Mesenchymal stem cell (in vitro differentiated cells and primary cell): Measurements from ENCODE around the gene FZD7.
A peak's percentile ranks its signal among the peaks of the same experiment; 100 is the strongest.

Experiments used
- DNase-seq: peaks from one replicate; pipeline ENCODE4 v3.0.0-alpha.2; 2013
- H2AFZ ChIP-seq: one replicate; pipeline ENCODE4 v1.6.1; 2013; ENCODE audit warnings: low read depth, mild to moderate bottlenecking, control low read depth, inconsistent platforms, low read length, moderate library complexity
- H2AK5ac ChIP-seq: 2 replicates; pipeline ENCODE4 v1.6.1; 2013; ENCODE audit warnings: low read length, moderate library complexity, mild to moderate bottlenecking, inconsistent platforms; ENCODE audit not compliant: severe bottlenecking
- H2BK120ac ChIP-seq: one replicate; pipeline ENCODE4 v1.6.1; 2013; ENCODE audit warnings: low read depth, mild to moderate bottlenecking, inconsistent platforms, low read length, moderate library complexity
- H2BK12ac ChIP-seq, 2 experiments: one replicate each; pipeline ENCODE4 v1.6.1; 2013; ENCODE audit warnings: inconsistent platforms in 2 of 2, low read length in 2 of 2, mild to moderate bottlenecking in 2 of 2, moderate library complexity in 2 of 2, control low read depth in 1 of 2
- H2BK15ac ChIP-seq: one replicate; pipeline ENCODE4 v1.6.1; 2013; ENCODE audit warnings: mild to moderate bottlenecking, low read depth, inconsistent platforms; ENCODE audit not compliant: poor library complexity, severe bottlenecking
- H2BK5ac ChIP-seq: 2 replicates; pipeline ENCODE4 v1.6.1; 2013; ENCODE audit warnings: low read depth, mild to moderate bottlenecking, low read length, control low read depth, inconsistent platforms; ENCODE audit not compliant: poor library complexity, severe bottlenecking
- H3K14ac ChIP-seq, 2 experiments: one replicate each; pipeline ENCODE4 v1.6.1; 2013; ENCODE audit warnings: inconsistent platforms in 2 of 2, low read length in 2 of 2, control low read depth in 1 of 2, mild to moderate bottlenecking in 1 of 2, moderate library complexity in 1 of 2
- H3K18ac ChIP-seq, 2 experiments: one replicate each; pipeline ENCODE4 v1.6.1; 2013; ENCODE audit warnings: inconsistent platforms in 2 of 2, low read length in 2 of 2, control low read depth in 1 of 2, low read depth in 1 of 2, mild to moderate bottlenecking in 1 of 2
- H3K23ac ChIP-seq, 2 experiments: one replicate each; pipeline ENCODE4 v1.6.1; 2013; ENCODE audit warnings: inconsistent platforms in 2 of 2, low read length in 2 of 2, mild to moderate bottlenecking in 2 of 2, moderate library complexity in 2 of 2, control low read depth in 1 of 2
- H3K27ac ChIP-seq: 2 replicates; pipeline ENCODE4 v1.5.1; 2013; ENCODE audit warnings: mild to moderate bottlenecking, moderate library complexity, low read length, control low read depth, inconsistent platforms; ENCODE audit not compliant: poor library complexity, severe bottlenecking
- H3K27me3 ChIP-seq, 2 experiments: 2 replicates each; pipeline versions ENCODE4 v1.6.1 to v1.7.0; 2013; ENCODE audit warnings: low read length in 2 of 2, mild to moderate bottlenecking in 2 of 2, moderate library complexity in 2 of 2, control low read depth in 1 of 2, inconsistent platforms in 1 of 2; ENCODE audit not compliant: control insufficient read depth in 1 of 2, insufficient read depth in 1 of 2
- H3K36me3 ChIP-seq, 2 experiments: 2 replicates each; pipeline versions ENCODE4 v1.6.1 to v1.7.0; 2013; ENCODE audit warnings: low read length in 2 of 2, control low read depth in 1 of 2, inconsistent platforms in 1 of 2, low read depth in 1 of 2, mild to moderate bottlenecking in 1 of 2; ENCODE audit not compliant: insufficient read depth in 2 of 2, control insufficient read depth in 1 of 2
- H3K4ac ChIP-seq, 2 experiments: one replicate each; pipeline ENCODE4 v1.6.1; 2013; ENCODE audit warnings: inconsistent platforms in 2 of 2, low read length in 2 of 2, mild to moderate bottlenecking in 2 of 2, moderate library complexity in 2 of 2, control low read depth in 1 of 2, low read depth in 1 of 2
- H3K4me1 ChIP-seq: 2 replicates; pipeline ENCODE4 v1.6.1; 2013; ENCODE audit warnings: low read depth, low read length, control low read depth; ENCODE audit not compliant: control insufficient read depth, insufficient read depth
- H3K4me2 ChIP-seq: 2 replicates; pipeline ENCODE4 v1.6.1; 2013; ENCODE audit warnings: low read length, mild to moderate bottlenecking, inconsistent platforms; ENCODE audit not compliant: poor library complexity, severe bottlenecking
- H3K4me3 ChIP-seq, 2 experiments: 2 replicates each; pipeline versions ENCODE4 v1.5.1 to v1.7.0; 2013; ENCODE audit warnings: low read length in 2 of 2, mild to moderate bottlenecking in 2 of 2, control low read depth in 1 of 2, low read depth in 1 of 2; ENCODE audit not compliant: insufficient read depth in 1 of 2
- H3K79me1 ChIP-seq: replicated peaks from 2 replicates; pipeline ENCODE4 v1.6.1; 2013; ENCODE audit warnings: mild to moderate bottlenecking, control low read depth, low read length, inconsistent platforms; ENCODE audit not compliant: poor library complexity, severe bottlenecking
- H3K9ac ChIP-seq: 2 replicates; pipeline ENCODE4 v1.7.0; 2013; ENCODE audit warnings: mild to moderate bottlenecking, low read length, moderate library complexity
- H3K9me3 ChIP-seq: 2 replicates; pipeline ENCODE4 v1.7.0; 2013; ENCODE audit warnings: mild to moderate bottlenecking, low read length; ENCODE audit not compliant: control insufficient read depth
- H4K8ac ChIP-seq: one replicate; pipeline ENCODE4 v1.6.1; 2013; ENCODE audit warnings: inconsistent platforms, mild to moderate bottlenecking, low read length, moderate library complexity
- H4K91ac ChIP-seq: one replicate; pipeline ENCODE4 v1.6.1; 2013; ENCODE audit warnings: mild to moderate bottlenecking, low read length, inconsistent platforms
- WGBS: methylation state at CpG from one replicate; pipeline ENCODE4 v1.1.7; 2013; ENCODE audit warnings: mixed read lengths; 5-methylcytosine and 5-hydroxymethylcytosine counted together

FZD7 gene

DNA sequence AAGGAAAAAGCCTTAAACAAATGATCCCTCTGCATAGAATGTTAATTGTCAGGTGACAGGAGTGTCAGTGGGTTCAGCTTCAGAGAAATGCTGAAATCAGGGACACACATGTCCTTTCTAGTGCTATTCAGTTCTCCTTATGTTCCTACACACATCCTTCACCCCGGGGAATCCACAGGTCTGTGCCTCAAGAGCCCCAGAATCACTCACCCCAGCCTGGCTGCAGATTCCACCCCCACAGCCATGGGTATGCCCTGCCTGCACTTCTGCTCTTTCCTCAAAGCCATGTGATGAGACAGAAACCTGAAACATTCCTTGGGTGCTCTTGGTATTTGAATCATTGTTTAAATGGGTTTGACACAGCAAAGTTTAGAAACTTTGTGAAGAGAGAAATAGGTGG, 27.4 kb upstream of the FZD7 start:
- no peak overlapping the region for H4K91ac ChIP-seq
- DNase-seq = no peak
- H3K4me2 ChIP-seq = no peak overlapping the region
- no peak overlapping the region for H3K18ac ChIP-seq
- no peak overlapping the region for H2AFZ ChIP-seq
- no peaks in the 10 kb centered on the region for H3K36me3 ChIP-seq
- H2BK15ac ChIP-seq = no peak overlapping the region
- no peak overlapping the region for H3K4me3 ChIP-seq
- H3K9me3 ChIP-seq = no peaks in the 10 kb centered on the region
- no peak overlapping the region for H3K4ac ChIP-seq
- H4K8ac ChIP-seq = no peak overlapping the region
- peaks cover 4% of the 10 kb centered on the region for H3K4me1 ChIP-seq
- H3K23ac ChIP-seq = no peak overlapping the region
- no peak overlapping the region for H2BK5ac ChIP-seq
- H3K79me1 ChIP-seq = no peaks in the 10 kb centered on the region
- 89% methylated on average over 1 of the region's 1 CpG for WGBS
- no peak overlapping the region for H2BK12ac ChIP-seq
- peaks cover 0 to 37% of the 10 kb centered on the region in 2 experiments for H3K27me3 ChIP-seq
- H3K27ac ChIP-seq = no peak overlapping the region
- no peak overlapping the region for H2AK5ac ChIP-seq
- H2BK120ac ChIP-seq = no peak overlapping the region
- H3K14ac ChIP-seq = no peak overlapping the region
- no peak overlapping the region for H3K9ac ChIP-seq

DNA sequence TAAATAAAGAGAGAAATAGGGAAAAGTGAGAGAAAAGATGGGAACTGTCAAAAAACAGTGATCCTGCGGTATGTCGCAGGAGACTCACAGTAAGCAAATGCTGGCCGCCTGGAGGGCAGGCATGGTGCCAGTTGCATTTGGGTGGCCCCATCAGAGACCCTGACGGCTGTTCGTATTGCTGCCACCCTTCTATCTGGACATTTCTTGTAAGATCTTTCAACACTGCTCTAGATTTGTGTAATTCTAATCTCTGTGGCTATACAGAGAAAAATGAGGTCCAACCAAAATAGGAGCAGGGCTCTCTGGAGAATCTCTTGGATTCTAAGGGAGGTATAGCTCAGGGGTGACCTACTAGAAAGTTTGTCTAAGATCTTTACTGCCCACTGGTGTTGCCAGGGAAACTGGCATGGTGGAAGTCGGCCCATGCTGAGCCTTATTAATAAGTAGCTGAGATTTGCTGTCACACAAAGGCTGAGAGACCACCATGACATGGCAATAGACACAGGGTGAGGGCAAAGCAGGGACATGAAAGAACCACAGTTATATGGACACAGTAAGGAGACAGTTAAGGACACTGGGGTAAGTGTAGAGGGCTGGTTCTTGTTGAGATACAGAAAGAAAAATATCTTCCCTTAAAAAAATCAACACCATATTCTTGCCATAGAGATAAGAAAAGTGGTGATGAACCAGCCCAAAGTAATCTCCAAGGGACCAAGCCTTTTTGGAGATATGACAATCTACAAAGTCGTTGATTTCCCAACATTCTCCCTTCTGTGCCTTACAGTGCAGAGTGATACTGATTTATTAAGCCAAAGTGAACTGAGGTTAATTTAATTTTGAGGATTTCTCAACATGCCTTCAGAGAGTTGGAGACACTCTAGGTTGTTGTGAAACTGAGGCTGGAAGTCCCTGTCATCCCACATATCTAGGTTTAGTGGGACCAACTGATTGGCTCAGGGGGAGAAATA, 26.4 kb upstream of the FZD7 start:
- no peak overlapping the region for H3K4ac ChIP-seq
- no peak overlapping the region for H2AFZ ChIP-seq
- H3K9me3 ChIP-seq = no peaks in the 10 kb centered on the region
- DNase-seq = no peak
- no peak overlapping the region for H2AK5ac ChIP-seq
- H2BK15ac ChIP-seq = no peak overlapping the region
- H3K79me1 ChIP-seq = no peaks in the 10 kb centered on the region
- H3K14ac ChIP-seq = no peak overlapping the region
- no peak overlapping the region for H3K4me3 ChIP-seq
- peaks cover 0 to 44% of the 10 kb centered on the region in 2 experiments for H3K27me3 ChIP-seq
- H3K36me3 ChIP-seq = no peaks in the 10 kb centered on the region
- no peak overlapping the region for H2BK5ac ChIP-seq
- no peak overlapping the region for H3K9ac ChIP-seq
- no peak overlapping the region for H3K18ac ChIP-seq
- H3K4me2 ChIP-seq = no peak overlapping the region
- H3K23ac ChIP-seq = no peak overlapping the region
- WGBS = 97% methylated on average over 4 of the region's 7 CpGs
- H2BK120ac ChIP-seq = no peak overlapping the region
- peaks cover 4% of the 10 kb centered on the region for H3K4me1 ChIP-seq
- H4K8ac ChIP-seq = peak overlapping the region; percentile 63
- H4K91ac ChIP-seq = no peak overlapping the region
- no peak overlapping the region for H3K27ac ChIP-seq
- no peak overlapping the region for H2BK12ac ChIP-seq

DNA sequence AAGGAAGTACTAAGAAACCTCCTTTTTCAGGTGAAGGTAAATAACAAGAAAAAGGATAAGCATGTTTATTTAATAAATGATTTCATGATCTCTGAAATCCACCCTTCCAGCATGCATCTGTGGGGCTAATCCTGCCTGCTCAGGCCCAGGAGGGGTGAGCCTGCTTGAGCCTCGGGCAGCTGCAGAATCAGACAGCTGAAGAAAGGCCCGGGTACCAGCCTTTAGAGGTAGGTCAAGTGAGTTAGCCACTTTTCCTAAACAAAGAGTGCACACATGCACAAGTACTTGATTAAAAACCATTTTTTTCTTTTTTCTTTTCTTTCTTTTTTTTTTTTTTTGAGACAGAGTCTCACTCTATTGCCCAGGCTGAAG, 25.7 kb upstream of the FZD7 start:
- no peaks in the 10 kb centered on the region for H3K79me1 ChIP-seq
- no peak overlapping the region for H3K4ac ChIP-seq
- no peak overlapping the region for H2BK120ac ChIP-seq
- H3K18ac ChIP-seq = no peak overlapping the region
- peaks cover 4% of the 10 kb centered on the region for H3K4me1 ChIP-seq
- H3K23ac ChIP-seq = no peak overlapping the region
- peak overlapping the region in 1 of 2 experiments; percentile 57 for H2BK12ac ChIP-seq
- no peak overlapping the region for H3K27ac ChIP-seq
- H3K4me3 ChIP-seq = no peak overlapping the region
- no peak overlapping the region for H2AFZ ChIP-seq
- no peak for DNase-seq
- no peak overlapping the region for H4K91ac ChIP-seq
- no peaks in the 10 kb centered on the region for H3K36me3 ChIP-seq
- no peak overlapping the region for H4K8ac ChIP-seq
- H2BK5ac ChIP-seq = no peak overlapping the region
- WGBS = 94% methylated on average over 2 of the region's 2 CpGs
- H3K14ac ChIP-seq = no peak overlapping the region
- H3K9me3 ChIP-seq = no peaks in the 10 kb centered on the region
- no peak overlapping the region for H3K4me2 ChIP-seq
- peak overlapping the region; percentile 20 for H2BK15ac ChIP-seq
- H3K9ac ChIP-seq = no peak overlapping the region
- peaks cover 0 to 46% of the 10 kb centered on the region in 2 experiments for H3K27me3 ChIP-seq
- no peak overlapping the region for H2AK5ac ChIP-seq

DNA sequence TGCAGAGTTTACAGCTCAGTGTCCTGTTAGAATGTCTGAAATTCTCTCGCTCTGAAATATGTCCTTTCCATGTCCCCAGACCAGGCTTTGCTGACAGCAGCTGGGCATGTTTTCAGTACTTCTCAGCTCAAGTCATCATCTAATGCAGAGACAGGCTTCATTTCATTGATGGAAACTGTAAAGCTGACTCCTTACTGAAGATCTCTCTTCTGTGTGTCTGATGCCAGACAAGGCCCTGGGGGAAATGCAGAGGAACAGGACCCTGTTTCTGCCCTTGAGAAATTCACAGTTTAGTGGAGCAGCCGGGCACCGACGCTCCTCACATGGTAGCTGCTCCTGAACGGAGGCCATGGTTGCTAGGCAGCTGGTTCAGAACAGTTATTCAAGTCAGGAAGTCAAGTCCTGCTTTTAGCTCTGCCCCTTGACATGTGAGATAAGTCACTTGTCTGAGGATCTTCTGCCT, 24.6 kb upstream of the FZD7 start:
- 49% methylated on average over 5 of the region's 5 CpGs for WGBS
- H4K8ac ChIP-seq = no peak overlapping the region

More for the DNA sequence above, 24.6 kb upstream of the FZD7 start:
- no peak overlapping the region for H4K91ac ChIP-seq
- peaks cover 0 to 51% of the 10 kb centered on the region in 2 experiments for H3K27me3 ChIP-seq
- H3K36me3 ChIP-seq = no peaks in the 10 kb centered on the region
- peak overlapping the region in 1 of 2 experiments; percentile 34 for H2BK12ac ChIP-seq
- no peak overlapping the region for H2BK120ac ChIP-seq
- peak; percentile 51 for DNase-seq
- no peak overlapping the region for H2BK15ac ChIP-seq
- H3K14ac ChIP-seq = no peak overlapping the region
- no peak overlapping the region for H2BK5ac ChIP-seq
- no peak overlapping the region for H3K4me3 ChIP-seq
- peaks cover 4% of the 10 kb centered on the region for H3K4me1 ChIP-seq
- H3K9me3 ChIP-seq = no peaks in the 10 kb centered on the region
- no peak overlapping the region for H3K23ac ChIP-seq
- H2AK5ac ChIP-seq = no peak overlapping the region
- peak overlapping the region; percentile 22 for H3K9ac ChIP-seq
- H3K4me2 ChIP-seq = no peak overlapping the region
- H3K79me1 ChIP-seq = no peaks in the 10 kb centered on the region
- H3K4ac ChIP-seq = no peak overlapping the region
- no peak overlapping the region for H2AFZ ChIP-seq
- H3K27ac ChIP-seq = no peak overlapping the region
- H3K18ac ChIP-seq = no peak overlapping the region
